Astrocyte of the cerebellum (primary cell): Measurements from ENCODE around the gene PDSS2.

Experiments
- DNase-seq: peaks from one replicate; pipeline ENCODE4 v3.0.0-alpha.2; 2011; ENCODE audit warnings: low read depth
- H3K4me3 ChIP-seq: 2 replicates; pipeline ENCODE4 v1.5.1; 2011; ENCODE audit warnings: mild to moderate bottlenecking, low read depth, low read length, moderate library complexity
- CTCF ChIP-seq: IDR thresholded peaks from 2 replicates; pipeline ENCODE4 v1.5.1; 2012; ENCODE audit warnings: low read length, low read depth, moderate library complexity, mild to moderate bottlenecking; ENCODE audit errors: missing control alignments
- in situ Hi-C: cut with HindIII; loops from 2 replicates; pipeline ENCODE4 v1.10.0; 2017; ENCODE audit warnings: low sequenced_read_pairs

The PDSS2 gene

GRCh38 chr6:107408714-107409113, 50.6 kb downstream of the PDSS2 start:
- in situ Hi-C loops = no loop called here
- TF ChIP-seq CTCF = no peak

GRCh38 chr6:107405002-107405401, 54.4 kb downstream of the PDSS2 start:
- no peak for DNase-seq
- in situ Hi-C loops = no loop called here
- TF ChIP-seq CTCF = no peak
- no peak overlapping the region for H3K4me3 ChIP-seq

More at GRCh38 chr6:107408714-107409113, 50.6 kb downstream of the PDSS2 start:
- H3K4me3 ChIP-seq = no peak overlapping the region
- DNase-seq = no peak

DNA sequence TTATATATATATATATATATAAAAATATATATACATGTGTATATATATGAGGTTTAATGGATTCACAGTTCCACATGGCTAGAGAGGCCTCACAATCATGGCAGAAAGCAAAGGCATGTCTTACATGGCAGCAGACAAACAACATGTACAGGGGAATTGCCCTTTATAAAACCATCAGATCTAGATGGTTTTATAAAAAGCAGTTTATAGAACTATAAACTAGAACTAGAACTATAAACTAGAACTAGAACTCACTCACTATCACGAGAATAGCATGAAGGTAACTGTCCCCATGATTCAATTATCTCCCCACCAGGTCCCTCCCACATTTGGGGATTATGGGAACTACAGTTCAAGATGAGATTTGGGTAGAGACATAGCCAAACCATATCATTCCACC, 56.8 kb downstream of the PDSS2 start:
- in situ Hi-C loops = no loop called here
- H3K4me3 ChIP-seq = no peak overlapping the region
- DNase-seq = no peak
- no peak for TF ChIP-seq CTCF

DNA sequence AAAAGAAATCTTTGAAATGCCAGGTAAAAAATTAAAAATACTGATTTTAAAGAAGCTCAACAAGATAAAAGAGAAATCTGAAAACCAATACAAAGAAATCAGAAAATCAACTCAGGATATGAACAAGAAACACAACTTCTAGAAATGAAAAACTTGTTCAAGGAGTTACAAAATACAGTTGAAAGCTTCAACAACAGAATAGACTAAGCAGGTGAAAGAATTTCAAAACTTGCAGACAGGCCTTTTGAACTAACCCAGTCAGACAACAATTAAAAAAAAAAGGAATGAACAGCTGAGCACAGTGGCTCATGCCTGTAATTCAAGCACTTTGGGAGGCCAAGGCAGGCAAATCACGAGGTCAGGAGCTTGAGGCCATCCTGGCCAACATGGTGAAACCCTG, 57.8 kb downstream of the PDSS2 start:
- TF ChIP-seq CTCF = no peak
- DNase-seq = no peak
- no peak overlapping the region for H3K4me3 ChIP-seq
- in situ Hi-C loops = no loop called here

DNA sequence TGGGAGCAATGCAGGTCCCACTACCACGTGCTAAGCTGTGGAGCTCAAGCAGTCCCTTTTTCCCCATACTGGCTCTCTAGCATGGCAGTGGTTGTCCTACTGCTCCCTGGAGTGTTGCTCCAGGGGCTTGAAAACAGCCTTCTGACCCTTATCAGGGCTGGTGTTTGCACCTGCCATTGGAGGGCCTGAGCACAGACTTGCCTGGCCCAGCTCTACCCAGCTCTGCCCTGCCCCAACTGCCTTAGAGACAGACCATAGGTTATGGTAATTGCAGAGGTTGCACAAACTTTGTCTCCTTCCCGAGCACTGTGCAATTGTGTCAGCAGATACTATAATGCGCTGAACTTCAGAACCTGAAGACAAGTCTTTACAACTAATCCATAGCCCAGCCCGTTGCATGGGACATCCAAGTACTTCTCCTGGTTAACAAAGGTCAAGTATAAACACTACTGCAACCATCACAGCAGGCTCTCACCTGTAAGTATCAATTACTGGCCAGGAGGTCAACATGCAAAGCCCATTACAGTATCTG, 58.7 kb downstream of the PDSS2 start:
- in situ Hi-C loops = no loop called here
- DNase-seq = no peak
- no peak overlapping the region for H3K4me3 ChIP-seq
- TF ChIP-seq CTCF = no peak

DNA sequence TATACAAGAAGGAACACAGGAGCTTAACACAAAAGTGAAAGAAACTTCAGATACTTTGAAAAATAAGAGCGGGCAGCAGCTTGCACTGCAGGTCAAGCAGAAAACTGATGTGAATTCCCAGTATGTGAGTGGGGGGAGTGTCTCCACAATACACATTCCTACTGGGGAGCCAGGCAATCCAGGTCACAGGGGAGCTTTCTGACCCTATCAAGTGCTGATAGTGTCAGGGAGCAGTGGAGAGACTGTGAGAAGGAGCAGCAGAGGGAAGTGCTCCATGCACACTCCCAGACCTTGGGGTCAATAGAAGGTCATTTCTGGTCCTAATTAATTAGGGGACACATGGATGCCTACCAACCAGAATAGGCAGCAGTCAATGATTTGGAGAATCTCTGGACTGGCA, 59.4 kb downstream of the PDSS2 start:
- no peak for DNase-seq
- no peak for TF ChIP-seq CTCF
- in situ Hi-C loops = no loop called here
- no peak overlapping the region for H3K4me3 ChIP-seq

DNA sequence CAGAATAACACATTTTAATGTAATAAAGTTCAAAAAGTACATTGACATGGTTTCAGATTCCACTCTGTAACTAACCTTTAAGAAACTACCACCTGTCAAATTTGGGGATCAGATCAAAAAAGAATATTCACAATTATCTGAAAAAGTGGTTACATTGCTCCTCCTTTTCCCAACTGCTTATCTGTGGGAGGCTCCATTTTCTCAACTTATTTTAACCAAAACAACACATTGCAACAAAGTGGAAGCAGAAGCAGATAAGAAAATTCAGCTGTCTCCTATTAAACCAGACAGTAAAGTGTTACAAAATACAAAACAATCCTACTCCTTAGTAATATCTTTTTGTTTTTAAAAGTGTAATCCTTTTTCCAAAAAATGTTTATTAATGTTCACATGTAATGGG, 61.4 kb downstream of the PDSS2 start:
- in situ Hi-C loops = no loop called here
- DNase-seq = no peak
- H3K4me3 ChIP-seq = no peak overlapping the region
- TF ChIP-seq CTCF = no peak
